Uterus (tissue), 2 donors: ENCODE measurements around the gene PHF5A.

ENCODE experiments used
- CTCF ChIP-seq, 4 experiments: fragments of 200-600 bp in 2 of 4; fragments of 450-650 bp in 2 of 4; sonication (generic) in 2 of 4; IDR thresholded peaks; one replicate each; pipeline ENCODE4 v1.5.1; 2016 to 2019; ENCODE audit warnings: antibody characterized with exemption in 4 of 4, mild to moderate bottlenecking in 2 of 4, moderate library complexity in 1 of 4
- POLR2A ChIP-seq, 2 donors: fragments of 450-650 bp; IDR thresholded peaks; one replicate each; pipeline ENCODE4 v1.6.1; 2016; ENCODE audit warnings: antibody characterized with exemption in 2 of 2, mild to moderate bottlenecking in 1 of 2, moderate library complexity in 1 of 2

GRCh38 chr22:41513391-41513790, 44.9 kb upstream of the PHF5A start:
- TF ChIP-seq POLR2A (IDR thresholded peaks at IDR 0.05) (no peak), CTCF (IDR thresholded peaks at IDR 0.05) (no peak)
